NK-92 treated with Interleukin-12 subunit alpha and Interleukin-12 subunit beta, amount 100 ng/mL, for 24 hours (cell line): ENCODE data around the gene F11.
"Not testable (repeated sequence)": the region's sequence is repeated elsewhere in the genome, so short reads cannot be mapped to it uniquely, and the experiment has no call there.

Experiments
- DNase-seq: peaks from one replicate; lab custom pipeline; 2025; lab: John Stamatoyannopoulos, UW

The F11 gene

DNA sequence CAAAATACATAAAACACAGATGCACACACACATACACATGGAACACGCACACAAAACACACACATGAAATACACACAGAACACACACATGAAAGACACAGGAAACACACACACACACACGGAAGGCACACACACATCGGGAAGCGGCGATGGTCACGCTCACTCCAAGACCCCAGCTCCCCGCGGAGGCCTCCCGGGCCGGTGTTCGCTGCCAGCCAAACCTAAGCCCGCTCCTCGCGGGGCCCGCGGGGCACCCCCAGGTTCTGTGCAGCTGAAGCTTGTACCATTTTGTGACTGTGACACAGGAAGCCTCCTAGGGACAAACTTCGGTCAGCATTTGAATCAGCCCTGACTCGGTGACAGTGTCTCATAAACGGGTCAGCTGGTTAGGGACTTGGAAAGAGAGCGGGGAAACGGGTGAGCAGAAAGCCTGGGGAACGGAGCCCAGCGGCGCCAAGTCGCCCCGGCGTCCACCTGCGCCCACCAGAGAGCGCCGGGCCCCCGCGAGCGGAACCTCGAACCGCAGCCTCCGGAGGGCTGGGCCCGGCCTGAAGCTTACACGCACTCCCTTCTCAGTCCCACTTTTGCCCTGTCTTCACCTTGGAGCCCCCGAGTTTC lies 32.1 kb downstream of the F11 start:
- DNase-seq, result no peak

DNA sequence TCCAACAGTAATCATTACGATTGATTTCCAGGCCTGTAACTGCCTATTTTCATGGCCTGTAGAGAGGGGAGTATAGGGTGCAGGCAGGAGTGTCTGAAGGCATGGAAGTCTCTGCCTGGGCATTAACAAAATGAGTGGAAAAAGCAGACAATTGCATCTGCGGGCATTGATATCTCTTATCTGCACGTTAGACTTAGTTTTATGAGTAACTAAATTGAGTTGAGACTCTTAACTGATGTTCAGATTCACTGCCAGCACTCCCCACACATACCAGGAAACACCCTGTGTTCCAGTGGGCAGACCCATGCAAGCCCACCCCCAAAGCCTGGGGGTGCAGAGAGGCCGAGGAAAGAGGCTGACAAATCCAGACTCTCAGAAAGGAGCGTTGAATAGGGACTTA lies 33.3 kb downstream of the F11 start:
- DNase-seq, result no peak

DNA sequence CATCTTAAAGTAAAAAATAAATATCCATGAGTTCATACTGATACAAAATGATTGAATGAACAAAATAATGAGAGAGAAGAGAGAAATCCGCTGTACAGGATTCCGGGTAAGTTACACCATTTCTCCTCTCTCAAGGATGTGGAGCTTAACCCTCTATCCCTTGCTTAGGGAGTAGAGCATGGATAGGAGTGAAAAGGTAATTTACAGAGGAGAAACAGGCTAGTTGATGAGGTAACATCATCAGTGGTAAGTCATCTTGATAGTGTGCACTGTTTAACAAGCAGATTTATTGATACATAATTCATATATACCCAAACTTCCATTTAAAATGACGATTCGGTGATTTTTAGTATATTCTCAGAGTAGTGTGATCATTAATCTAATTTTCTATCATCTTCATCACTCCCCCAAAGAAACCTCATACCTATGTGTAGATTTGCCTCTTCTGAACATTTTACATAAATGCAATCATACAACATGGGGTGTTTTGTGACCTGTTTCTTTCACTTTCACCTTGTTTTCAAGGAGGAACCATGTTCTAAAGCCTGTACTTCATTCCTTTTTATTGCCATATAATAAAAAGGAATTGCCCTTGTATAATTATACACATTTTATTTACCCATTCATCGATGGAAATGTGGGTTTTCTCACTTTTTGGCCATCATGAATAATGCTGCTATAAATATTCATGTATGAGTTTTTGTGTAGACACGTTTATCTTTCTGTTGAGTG lies 34.8 kb downstream of the F11 start:
- DNase-seq, result no peak

DNA sequence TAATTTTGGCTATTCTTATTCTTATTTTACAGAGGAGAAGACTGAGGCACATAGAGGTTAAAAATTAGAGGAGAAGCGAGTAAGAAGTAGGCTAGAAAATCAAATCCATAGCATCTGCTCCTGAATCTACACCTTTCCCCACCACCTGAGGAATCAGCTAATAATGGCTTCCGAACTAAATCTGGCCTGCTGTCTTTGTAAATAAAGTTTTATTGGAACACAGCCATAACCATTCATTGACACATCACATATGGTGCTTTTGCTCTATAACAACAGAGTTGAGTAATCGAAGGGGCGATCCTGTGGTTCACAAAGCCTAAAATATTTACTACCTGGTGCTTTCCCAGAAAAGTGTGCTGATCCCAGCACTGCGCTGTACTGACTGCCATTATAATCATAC lies 38.2 kb downstream of the F11 start:
- DNase-seq, result no peak

DNA sequence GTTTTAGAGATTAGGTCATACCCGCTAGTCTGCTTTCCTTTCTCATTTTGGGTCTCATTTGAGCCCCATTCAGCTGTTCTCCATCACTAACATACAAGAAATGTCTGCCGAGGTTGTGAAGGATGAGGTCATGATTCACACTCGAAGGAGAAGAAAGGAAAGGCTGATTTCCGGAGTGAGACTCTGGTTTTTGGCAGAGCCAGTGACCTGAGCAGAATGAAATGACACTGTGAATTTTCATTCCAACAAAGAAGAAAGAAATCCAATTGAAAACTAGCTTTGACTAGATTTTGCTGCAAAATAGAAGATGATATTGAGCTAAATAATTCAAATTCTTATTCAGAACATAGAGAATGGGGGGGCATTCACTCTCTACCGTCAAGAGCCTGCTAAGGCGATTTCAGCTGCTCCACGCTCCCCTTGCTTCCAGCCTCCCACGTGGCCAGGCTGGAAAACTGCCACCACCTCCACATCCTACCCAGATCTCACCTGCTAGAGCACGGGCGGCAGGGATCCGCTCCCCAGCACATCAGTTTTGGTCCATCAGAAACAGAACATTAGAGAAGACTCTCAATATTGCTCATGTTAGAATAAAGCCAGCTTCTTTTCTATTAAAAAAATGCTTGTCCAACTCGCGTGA lies 39.0 kb downstream of the F11 start:
- no peak for DNase-seq

DNA sequence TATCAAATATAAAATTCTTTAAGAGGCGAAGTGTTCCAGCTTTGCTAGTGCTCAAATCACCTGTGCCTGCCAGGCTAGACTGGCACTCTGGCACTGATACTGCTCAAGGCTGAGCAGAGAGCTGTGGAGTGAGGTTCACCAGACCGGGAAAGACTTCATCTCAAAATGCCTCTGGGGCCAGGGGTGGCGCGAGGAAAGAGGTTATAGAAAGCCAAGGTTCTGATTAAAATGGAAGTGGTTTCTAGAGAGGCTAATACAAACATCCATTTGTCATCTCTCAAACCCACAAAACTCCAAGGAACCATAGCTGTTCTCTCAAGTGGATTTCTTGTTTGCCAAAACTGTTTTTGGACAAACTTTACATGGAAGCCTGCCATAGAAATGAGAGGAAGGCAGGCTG lies 41.5 kb downstream of the F11 start:
- DNase-seq, result no peak

DNA sequence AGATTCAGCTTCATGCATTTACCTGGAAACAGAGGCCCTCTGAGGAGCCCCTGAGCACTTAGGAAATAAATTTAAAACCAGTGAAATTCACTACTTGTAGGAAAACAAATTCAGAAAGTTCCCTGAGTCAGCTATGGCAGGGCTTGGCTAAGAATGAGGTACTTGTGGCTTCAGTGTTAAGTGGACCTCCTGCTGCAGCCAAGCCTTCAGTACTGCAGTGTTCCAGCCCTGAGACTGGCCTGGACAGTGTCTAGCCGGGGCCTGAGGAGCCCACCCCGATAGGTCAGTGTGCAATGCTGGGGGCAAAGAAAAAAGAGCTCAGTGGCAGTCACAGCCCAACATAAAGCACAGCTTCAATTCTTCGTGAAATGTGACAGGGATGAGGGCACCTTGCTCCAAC lies 41.9 kb downstream of the F11 start:
- no peak for DNase-seq

DNA sequence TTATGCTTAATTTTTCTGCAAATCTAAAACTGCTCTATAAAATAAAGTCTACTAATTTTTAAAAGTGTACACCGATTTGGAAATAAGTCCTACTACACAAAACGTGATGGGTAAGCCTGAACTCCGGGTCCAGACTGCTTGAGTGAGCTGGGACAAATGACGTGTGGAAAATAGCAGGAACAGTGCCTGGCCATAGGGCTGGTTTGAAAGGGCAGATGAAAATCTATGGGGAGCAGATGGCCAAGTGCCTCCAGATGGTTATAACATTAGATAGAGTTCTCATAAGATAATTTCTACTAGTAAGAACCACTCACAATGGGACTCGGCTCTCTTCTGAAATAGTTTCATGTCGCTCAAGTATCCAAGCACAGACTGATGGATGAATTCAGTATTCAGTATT lies 52.5 kb downstream of the F11 start:
- DNase-seq, result no peak

DNA sequence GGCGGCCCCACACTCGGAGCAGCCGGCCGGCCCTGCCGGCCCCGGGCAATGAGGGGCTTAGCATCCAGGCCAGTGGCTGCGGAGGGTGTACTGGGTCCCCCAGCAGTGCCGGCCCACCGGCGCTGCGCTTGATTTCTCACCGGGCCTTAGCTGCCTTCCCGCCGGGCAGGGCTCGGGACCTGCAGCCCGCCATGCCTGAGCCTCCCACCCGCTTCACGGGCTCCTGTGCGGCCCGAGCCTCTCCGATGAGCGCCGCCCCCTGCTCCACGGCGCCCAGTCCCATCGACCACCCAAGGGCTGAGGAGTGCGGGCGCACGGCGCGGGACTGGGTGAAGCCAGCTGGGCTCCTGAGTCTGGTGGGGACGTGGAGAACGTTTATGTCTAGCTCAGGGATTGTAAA lies 58.7 kb downstream of the F11 start:
- DNase-seq, result not testable (repeated sequence)

DNA sequence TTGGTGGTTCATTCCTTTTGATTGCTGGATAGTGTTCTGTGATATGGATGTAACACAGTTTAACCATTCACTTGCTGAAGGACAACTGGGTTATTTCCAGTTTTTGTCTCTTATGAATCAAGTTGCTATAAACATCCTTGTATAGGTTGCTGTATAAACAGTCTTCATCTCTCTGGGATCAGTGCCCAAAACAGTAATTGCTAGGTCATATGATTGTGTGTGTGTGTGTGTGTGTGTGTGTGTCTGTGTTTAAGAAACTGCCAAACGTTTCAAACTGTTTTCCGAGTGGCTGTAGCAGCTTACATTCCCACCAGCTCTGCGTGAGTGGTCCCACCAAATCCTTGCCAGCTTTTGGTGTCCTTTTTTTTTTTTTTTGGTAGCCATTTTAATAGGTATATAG lies 60.4 kb downstream of the F11 start:
- no peak for DNase-seq

DNA sequence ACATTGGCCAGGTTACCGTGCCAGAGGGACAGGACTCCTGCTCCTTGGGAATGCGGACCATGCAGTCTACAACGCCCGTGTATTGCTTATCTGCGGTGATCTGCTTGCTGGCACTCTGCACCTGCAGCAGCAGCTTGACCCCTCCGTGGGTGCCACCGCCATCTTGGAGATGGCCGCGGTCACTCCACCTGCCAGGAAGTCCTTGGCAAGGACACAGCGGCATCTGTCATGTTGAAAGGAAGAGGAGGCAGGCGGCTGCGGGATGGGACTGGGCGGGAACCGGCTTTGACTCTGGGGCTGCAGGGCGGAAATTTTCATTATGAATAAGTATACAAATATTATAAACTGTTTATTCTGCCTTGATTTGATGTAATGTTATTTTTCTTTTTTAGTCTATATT lies 63.4 kb downstream of the F11 start:
- DNase-seq, result no peak

DNA sequence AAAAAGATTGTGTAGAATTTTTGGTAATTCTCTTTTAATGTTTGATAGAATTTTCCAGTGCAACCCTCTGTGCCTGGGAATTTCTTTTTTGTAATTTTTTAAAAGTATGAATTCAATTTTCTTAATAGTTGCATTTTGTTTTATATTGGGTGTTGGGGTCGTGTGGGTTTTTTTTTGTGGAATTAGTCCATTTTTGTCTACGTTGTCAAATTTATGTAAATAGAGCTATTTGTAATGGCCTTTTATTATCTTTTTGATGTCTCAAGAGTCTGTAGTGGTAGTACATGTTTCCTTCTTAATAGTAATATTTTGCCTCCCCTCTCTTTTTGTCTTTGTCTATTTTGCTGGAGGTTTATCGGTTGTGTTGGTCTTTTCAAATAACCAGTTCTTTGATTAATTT lies 64.4 kb downstream of the F11 start:
- DNase-seq, result no peak

DNA sequence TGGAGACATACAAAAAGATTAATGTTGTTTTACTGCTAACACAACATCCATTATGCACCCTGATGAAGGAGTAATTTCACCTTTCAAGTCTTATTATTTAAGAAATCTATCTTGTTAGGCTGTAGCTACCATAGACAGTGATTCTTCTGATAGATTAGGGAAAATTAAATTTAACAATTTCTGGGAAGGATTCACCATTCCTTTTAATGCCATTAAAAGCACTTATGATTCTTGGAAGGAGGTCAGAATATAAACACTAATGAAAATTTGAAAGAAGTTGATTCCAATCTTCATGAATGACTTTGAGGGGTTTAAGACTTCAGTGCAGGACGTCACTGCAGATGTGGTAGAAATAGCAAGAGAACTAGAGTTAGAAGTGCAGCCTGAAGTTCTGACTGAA lies 69.8 kb downstream of the F11 start:
- no peak for DNase-seq
